ENCODE data around the gene GFPT2.

Gene GFPT2

DNA sequence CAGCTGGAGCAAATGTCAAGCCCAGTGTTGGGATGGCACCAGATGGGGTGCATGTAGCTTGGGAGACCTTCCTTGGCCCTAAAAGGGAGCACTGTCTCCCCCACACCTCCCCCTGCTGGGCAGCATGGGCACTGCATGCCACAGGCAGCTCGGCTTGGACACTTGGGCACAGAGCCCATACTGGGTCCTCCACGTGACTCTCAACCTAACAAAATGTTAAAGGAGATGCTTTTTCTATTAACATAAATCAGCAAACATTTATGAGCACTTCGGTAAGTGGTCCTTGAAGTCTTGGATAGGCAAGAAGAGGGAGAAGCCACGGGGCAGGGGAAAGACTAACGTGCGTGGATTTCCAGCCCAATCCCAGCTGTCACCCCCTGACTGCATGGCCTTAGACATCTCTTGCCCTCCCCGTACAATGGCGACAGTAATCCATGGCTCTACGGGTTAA is 37.3 kb downstream of the GFPT2 start:
- TF ChIP-seq, protein P1, sequence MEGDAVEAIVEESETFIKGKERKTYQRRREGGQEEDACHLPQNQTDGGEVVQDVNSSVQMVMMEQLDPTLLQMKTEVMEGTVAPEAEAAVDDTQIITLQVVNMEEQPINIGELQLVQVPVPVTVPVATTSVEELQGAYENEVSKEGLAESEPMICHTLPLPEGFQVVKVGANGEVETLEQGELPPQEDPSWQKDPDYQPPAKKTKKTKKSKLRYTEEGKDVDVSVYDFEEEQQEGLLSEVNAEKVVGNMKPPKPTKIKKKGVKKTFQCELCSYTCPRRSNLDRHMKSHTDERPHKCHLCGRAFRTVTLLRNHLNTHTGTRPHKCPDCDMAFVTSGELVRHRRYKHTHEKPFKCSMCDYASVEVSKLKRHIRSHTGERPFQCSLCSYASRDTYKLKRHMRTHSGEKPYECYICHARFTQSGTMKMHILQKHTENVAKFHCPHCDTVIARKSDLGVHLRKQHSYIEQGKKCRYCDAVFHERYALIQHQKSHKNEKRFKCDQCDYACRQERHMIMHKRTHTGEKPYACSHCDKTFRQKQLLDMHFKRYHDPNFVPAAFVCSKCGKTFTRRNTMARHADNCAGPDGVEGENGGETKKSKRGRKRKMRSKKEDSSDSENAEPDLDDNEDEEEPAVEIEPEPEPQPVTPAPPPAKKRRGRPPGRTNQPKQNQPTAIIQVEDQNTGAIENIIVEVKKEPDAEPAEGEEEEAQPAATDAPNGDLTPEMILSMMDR (IDR thresholded peaks at IDR 0.05; ENCODE audit: insufficient read depth, low read length, missing control alignments), result peak; percentile 97
- no peak for DNase-seq (ENCODE audit: low read depth, low spot score)
- ChIA-PET POLR2A (no interaction called here), CTCF (interaction anchor here (1.1 to 7.9 kb wide), 14 partner anchors 11 to 188 kb away, joined by 3 to 182 read pairs (median 11); partner anchors contain the start of genes GFPT2 and MAPK9)
- no peak overlapping the region for H3K4me3 ChIP-seq (ENCODE audit: low read depth, low read length)

DNA sequence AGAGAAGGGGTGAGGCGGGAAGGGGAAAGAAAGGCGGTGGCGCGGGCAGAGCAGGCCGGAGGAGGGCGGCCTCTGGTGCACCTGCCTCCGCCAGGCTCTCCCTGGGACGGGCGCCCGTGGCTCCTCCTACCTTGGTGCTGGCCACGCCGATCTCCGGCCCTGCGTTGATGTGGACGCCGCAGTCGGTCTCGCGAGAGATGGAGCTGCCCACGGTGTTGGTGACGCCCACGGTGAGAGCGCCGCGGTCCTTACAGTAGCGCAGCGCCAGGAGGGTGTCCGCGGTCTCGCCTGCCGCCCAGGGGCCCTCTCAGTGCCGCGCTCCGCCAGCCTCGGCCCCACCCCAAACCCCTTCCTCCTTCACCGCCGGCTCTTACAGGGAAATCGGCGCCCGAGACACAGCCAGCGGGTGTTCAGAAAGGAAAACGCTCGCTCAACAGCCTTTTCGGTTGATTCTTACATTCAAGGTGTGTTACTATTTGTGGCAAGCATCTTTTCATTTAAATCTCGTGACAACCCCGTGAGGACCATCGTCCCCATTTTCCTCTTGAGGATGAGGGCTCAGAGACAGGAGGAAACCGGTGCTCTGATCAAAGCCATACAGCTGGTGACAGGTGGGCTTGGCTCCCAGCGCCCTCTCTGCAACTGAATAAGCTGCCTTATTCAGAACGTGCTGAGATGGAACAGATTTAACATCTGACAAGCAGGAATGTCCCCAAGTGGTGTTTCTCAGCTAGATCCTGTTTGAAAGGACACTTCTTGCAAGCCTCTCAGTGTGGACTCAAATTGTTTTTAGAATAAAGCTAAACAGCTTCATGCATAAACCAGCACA is 39.2 kb downstream of the GFPT2 start:
- TF ChIP-seq, protein P1 (IDR thresholded peaks at IDR 0.05; ENCODE audit: insufficient read depth, low read length, missing control alignments), result no peak
- no peak for DNase-seq (ENCODE audit: low read depth, low spot score)
- POLR2A ChIA-PET, result no interaction called here
- peak overlapping the region; percentile 51 for H3K4me3 ChIP-seq (ENCODE audit: low read depth, low read length)
- CTCF ChIA-PET, result interaction anchor here (1.0 to 7.9 kb wide), 10 partner anchors 9 to 202 kb away, joined by 3 to 182 read pairs (median 18); partner anchors contain the start of gene MAPK9

DNA sequence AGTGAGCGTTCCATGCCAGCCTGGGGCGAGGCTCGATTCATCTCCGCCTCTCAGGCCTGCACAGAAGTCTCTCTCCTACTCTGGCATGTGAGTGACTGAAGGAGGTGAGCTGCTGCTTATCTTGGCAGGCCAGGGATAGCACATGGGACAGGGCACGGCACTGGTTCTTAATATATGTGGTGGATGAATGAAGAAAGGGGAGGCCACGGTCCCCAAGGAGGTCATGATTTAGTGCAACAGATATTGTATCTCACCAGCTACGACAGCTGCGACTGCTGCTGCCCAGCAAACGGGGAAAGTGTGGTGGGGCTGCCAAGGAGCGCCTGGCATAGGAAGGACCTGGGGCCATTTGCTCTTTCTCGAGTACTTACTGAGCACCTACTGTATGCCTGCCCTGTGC is 41.9 kb downstream of the GFPT2 start:
- ChIA-PET CTCF (interaction anchor here (2.2 to 7.9 kb wide), 2 partner anchors 16 to 18 kb away, joined by 8 to 182 read pairs; no protein-coding TSS in a partner anchor), POLR2A (no interaction called here)
- no peak for DNase-seq (ENCODE audit: low read depth, low spot score)
- TF ChIP-seq, protein P1 (IDR thresholded peaks at IDR 0.05; ENCODE audit: insufficient read depth, low read length, missing control alignments), result no peak
- no peak overlapping the region for H3K4me3 ChIP-seq (ENCODE audit: low read depth, low read length)

DNA sequence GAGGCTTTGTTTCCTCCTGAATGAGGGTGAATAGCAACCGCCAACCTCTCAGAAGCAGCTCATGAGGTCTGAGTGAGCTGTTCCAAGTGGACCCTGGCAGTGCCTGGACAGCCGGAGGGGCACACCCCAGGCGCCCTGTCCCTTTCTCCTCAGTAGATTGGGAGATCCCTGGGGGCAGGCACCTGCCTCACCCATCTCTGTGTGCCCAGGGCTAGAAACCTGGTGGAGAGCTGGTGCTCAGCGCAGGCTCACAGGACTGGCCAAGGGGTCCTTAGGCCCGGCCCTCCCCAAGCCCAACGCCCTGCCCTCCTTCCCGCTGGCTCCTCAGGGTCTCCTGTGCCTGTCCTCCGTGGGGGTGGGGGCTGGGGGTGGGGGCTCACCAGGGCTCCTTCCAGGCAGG is 46.3 kb downstream of the GFPT2 start:
- no peak overlapping the region for H3K4me3 ChIP-seq (ENCODE audit: low read depth, low read length)
- no peak for DNase-seq (ENCODE audit: low read depth, low spot score)
- CTCF ChIA-PET, result interaction anchor here (1.3 to 6.5 kb wide), 4 partner anchors 10 to 165 kb away, joined by 4 to 70 read pairs (median 54); partner anchors contain the start of gene MAPK9
- TF ChIP-seq, protein P1 (IDR thresholded peaks at IDR 0.05; ENCODE audit: insufficient read depth, low read length, missing control alignments), result no peak
- POLR2A ChIA-PET, result no interaction called here

DNA sequence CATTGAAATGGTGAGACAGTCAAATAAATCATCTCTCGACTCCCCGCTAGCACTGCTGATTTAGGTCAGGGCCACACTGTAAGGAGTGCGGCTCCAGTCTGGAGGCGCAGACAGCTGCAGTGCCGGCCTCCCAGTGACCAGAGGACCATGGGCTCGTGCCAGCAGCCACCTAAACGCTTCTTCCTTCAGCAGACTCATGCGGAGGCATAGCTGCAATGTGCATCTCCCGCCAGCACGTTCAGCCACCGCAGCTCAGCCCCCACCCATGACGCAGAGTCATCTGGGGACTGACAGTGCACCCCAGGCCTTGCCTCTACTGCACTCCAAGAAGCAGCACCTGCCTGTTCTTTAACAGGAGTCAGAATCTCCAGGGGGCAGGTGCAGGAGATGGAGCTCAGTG is 47.7 kb downstream of the GFPT2 start:
- ChIA-PET CTCF (interaction anchor here (6.1 to 6.5 kb wide), 3 partner anchors 11 to 25 kb away, joined by 52 to 70 read pairs (median 56); partner anchors contain the start of gene MAPK9), POLR2A (no interaction called here)
- TF ChIP-seq, protein P1 (IDR thresholded peaks at IDR 0.05; ENCODE audit: insufficient read depth, low read length, missing control alignments), result no peak
- H3K4me3 ChIP-seq (ENCODE audit: low read depth, low read length), result no peak overlapping the region
- DNase-seq (ENCODE audit: low read depth, low spot score), result no peak
